ENCODE measurements around the gene DTNA.
"Not testable (repeated sequence)": the region's sequence is repeated elsewhere in the genome, so short reads cannot be mapped to it uniquely, and the experiment has no call there.

Gene DTNA

GRCh38 chr18:34709750-34710441 is at the start of gene DTNA:
Gene DTNA, plus strand, starts transcription at chr18:34710298. Its CDS starts 45,679 bp downstream, at chr18:34755977.
- no peak for DNase-seq

- no peak for DNase-seq
Observed at GRCh38 chr18:34660572-34660971, 49.5 kb upstream of the DTNA start.

DNA sequence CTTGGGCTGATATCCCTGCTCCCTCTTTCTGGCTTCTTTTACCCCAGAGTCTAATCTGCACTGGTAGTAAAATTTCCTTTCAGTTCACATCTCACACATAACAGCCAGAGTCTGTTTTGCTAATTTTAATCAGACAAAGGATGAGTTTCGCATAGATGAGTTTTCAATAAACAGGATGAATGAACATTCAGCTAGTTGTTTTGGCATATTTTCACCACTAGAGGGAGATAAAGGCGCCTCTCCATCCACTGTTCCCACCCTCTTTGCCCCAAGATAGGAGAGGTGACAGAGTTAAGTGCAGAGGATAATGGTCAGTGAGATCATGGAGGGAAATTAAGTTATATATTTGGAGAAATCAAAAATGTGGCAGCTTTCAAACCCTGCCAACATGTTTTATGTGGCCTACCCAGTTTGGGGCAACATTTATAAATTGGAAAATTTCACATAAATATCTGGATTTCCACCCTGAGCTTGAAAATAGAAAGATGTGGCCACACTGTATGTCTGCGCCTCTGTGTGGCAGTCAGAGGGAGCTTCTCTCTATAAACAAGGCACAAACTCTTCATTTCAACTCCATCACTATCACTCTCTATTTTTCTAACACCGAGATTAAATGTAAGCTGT is 48.5 kb upstream of the DTNA start:
- no peak for DNase-seq

- no peak for DNase-seq
Observed at GRCh38 chr18:34676816-34677574, 33.1 kb upstream of the DTNA start.

DNA sequence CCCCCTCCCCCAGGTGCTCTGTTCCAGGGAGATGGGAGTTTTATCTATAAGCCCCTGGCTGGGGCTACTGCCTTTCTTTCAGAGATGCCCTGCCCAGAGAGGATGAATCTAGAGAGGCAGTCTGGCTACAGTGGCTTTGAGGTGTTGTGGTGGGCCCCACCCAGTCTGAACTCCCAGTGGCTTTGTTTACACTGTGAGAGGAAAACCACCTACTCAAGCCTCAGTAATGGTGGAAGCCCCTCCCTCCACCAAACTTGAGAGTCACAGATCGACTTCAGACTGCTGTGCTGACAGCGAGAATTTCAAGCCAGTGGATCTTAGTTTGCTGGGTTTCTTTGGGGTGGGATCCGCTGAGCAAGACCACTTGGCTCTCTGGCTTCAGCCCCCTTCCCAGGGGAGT is 20.3 kb upstream of the DTNA start:
- DNase-seq: not testable (repeated sequence)

DNA sequence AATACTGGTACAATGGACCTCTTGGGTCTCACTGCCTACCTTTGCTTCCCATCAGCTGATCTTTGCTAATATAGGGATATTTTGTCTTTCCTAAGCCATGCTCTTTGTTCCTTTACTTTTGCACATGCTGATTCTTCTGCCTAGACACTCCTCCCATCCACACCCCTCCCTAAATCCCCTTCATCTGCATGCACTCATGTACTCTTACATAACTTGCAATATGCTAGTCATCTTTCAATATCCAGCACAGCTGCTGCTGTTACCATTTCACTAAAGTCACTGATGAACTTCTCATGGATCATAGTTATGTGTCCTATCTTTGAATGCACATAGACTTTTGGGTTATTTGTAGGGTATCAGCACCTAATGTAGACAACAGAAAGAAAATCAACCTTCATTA is 18.5 kb upstream of the DTNA start:
- no peak for DNase-seq

DNA sequence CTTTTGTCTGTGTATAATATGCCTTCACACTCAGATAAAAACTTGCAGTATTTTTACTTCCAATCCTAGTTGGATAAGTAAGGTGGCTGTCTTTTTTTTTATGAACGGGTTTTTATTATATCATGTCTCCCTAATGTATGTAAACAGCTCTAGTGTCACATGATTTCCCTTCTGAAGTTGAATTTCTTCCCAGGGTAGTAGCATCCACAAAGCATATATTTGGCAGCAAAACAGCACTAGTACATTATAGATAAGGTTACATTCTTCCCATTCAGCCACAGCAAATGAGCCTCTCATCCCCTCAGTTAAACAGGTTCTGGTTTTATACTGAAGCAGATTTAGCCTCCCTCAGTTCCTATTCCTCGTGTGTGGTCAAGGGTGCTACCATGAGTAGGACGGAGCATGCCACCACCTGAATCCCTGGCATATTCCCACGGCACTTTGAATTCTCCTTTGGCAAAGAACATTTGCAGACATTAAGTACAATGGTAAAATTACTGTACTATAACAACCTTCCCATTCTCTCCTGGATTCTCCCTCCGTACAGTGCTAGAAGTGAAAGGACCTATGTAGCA is 15.4 kb upstream of the DTNA start:
- DNase-seq: no peak

GRCh38 chr18:34695310-34695709 is 14.8 kb upstream of the DTNA start:
- no peak for DNase-seq

- no peak for DNase-seq
Observed at GRCh38 chr18:34696671-34697070, 13.4 kb upstream of the DTNA start.

DNA sequence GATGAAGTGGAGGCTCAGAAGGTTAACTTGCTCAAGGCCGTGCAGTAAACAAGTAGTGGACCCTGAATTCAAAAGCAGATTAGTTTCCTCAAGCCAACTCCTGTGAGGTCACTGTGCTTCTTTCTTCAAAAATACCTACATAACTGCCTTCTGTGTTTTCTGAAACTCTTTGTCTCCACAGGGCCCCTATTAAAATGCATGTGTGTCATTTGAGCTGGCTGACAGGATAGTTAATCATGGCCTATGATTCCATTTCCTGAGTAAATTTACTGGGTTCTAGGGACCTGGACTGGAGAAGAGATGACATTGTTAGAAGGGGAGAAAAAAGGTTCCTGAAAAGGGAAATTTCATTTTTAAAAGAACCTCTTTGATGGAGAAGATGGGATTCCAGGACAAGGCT is 12.9 kb upstream of the DTNA start:
- DNase-seq: no peak

DNA sequence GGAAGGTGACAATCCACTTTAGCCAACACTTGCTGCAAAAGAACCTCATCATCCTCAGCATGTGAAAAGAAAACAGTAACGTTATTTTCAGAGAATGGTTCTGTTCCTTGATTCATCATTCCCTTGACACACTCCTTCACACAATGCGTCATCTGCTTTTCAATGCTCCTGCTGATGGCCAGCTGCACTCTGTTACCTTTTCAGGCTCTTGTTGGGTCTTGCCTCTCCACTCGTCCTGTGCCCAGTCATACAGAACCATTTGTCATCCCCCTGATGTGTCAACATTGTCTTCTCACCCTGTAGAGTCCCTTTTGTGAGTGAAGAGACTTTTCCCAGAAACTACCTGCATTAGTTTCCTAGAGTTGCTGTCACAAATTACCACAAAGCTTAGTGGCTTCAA is 12.2 kb upstream of the DTNA start:
- no peak for DNase-seq

DNA sequence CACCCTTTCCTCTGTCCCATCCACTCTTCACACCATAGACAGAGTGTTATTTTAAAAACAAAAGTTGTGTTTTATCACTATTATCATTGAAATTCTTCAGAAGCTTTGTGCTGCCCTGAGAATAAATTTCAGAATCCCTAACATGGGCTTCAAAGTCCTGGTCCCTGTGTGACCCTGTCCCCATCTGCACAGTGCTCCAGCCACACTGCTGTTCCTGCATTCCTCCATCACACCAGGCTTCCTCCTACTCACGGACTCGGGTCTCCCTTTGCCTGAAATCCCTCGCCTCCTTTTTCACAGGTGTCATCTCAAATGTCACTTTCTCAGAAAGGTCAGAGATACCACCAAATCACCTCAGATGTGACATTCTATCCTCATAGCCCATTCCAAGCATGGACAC is 8.2 kb upstream of the DTNA start:
- DNase-seq: no peak

GRCh38 chr18:34702814-34703213 is 7.3 kb upstream of the DTNA start:
- no peak for DNase-seq

GRCh38 chr18:34704074-34704473 is 6.0 kb upstream of the DTNA start:
- no peak for DNase-seq

- no peak for DNase-seq
Observed at GRCh38 chr18:34704823-34705222, 5.3 kb upstream of the DTNA start.

GRCh38 chr18:34707670-34708069 is 2.4 kb upstream of the DTNA start:
- no peak for DNase-seq

- no peak for DNase-seq
Observed at GRCh38 chr18:34709104-34709503, 994 bp upstream of the DTNA start.

DNA sequence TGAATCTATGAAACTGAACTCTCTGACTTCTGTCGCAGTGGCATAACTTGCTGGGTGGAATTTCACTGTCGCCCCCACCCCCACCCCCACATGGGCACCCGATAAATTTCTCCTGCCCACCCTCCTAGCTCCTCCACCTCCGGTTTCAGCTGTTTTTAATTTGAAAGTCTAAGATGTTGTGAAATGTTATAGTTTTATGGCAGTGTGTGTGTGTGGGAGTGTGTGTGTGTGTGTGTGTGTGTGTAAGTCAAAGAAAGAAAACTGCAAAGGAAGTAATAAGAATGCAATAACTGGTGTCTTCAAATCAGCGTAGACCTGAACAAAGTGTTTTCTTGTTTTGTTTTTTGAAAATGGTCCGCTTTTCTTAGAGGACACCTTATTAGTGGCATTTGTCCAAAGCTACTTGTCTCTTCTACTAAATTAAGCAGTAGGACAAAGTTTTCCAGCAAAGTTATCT is 388 bp downstream of the DTNA start:
- DNase-seq: no peak

GRCh38 chr18:34710934-34711333 is 836 bp downstream of the DTNA start:
- no peak for DNase-seq

DNA sequence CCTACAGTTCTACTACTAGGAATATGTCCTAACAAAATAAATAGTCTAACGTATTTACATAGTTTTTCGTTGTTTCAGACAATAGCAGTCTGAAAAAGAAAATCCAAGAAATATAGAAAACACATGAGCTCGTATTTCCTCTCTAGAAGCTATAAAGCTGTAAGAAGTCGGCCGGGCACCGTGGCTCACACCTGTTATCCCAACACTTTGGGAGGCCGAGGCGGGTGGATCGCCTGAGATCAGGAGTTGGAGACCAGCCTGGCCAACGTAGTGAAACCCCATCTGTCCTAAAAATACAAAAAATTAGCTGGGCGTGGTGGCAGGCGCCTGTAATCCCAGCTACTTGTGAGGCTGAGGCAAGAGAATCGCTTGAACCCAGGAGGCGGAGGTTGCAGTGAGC is 6.0 kb downstream of the DTNA start:
- DNase-seq: not testable (repeated sequence)

DNA sequence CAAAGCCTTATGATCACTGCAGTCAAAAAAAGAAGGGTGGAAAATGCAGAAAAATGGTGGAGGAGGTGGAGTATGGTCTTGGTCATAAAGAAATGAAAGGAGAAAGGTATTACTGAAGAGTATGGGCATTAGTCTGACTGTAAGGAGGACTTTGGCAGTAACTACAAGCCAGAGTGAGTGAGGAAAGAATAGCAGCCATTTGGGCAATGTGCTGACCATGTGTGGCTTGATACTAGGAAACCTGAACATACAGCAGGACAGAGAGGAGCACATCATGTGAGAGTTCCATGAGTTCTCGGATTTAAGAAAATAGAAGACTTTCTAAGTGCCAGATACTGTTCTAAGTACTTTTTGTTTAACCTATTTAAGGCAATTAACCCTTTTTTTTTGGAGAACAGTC is 8.5 kb downstream of the DTNA start:
- DNase-seq: no peak

DNA sequence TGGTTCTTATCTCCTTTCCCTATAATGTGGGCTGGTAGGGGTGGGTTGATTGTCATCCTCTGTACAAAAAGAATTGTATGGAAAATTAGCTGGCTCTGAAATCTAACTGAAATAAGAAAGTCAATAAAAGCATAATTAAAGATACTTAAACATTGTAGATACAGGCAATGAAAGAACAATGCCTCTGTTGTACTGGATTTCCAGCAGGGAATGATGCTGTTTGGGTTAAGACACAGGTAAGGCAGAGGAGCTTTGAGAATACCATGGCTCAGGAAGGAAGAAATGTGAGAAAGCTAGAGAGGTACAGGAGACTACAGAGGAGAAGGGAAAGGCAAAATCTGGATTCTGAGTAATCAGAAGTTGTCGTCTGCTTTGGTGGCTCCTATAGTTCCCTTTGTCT is 10.1 kb downstream of the DTNA start:
- DNase-seq: no peak

DNA sequence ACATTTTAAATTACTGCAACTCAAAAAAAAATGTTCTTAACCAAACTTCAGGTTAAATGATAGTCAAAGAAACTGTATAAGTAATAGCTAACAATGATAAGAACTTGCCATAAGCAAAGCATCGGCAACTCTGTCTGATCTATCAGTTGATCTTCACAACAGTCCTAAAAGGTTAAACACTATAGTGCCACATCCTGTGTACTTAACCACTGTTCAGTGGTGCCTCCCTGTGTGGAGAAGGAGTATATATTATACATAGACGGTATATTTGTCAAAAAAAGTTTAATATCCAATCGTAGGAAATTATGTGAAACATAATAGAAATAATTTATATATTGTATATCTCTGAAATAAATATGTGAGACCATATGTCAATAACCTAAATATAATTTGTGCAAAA is 13.0 kb downstream of the DTNA start:
- no peak for DNase-seq

GRCh38 chr18:34725737-34726136 is 15.6 kb downstream of the DTNA start:
- not testable (repeated sequence) for DNase-seq
